HCT116 (cell line): ENCODE data around the gene TMEM176B.

Experiments
- EZH2 ChIP-seq: fragments of 200-600 bp; sonication (generic); IDR thresholded peaks from 2 replicates; pipeline ENCODE4 v1.6.1; 2017; ENCODE audit warnings: antibody characterized with exemption, mixed run types
- EZH2phosphoT487 ChIP-seq: fragments of 200-600 bp; IDR thresholded peaks from 2 replicates; pipeline ENCODE4 v1.6.1; 2018; ENCODE audit warnings: antibody characterized with exemption, borderline replicate concordance
- FOSL1 ChIP-seq: IDR thresholded peaks from 2 replicates; pipeline ENCODE4 v1.6.1; 2012; ENCODE audit warnings: low read depth
- POLR2A ChIP-seq: IDR thresholded peaks from 2 replicates; pipeline ENCODE4 v1.7.0; 2011; ENCODE audit warnings: borderline replicate concordance; ENCODE audit not compliant: insufficient read depth, insufficient read length; ENCODE audit errors: extremely low read depth
- POLR2AphosphoS5 ChIP-seq: IDR thresholded peaks from 2 replicates; pipeline ENCODE4 v1.6.1; 2011; ENCODE audit warnings: mild to moderate bottlenecking, low read depth, low read length, moderate library complexity
- RAD21 ChIP-seq: IDR thresholded peaks from 2 replicates; pipeline ENCODE4 v1.6.1; 2012; ENCODE audit warnings: low read depth, mild to moderate bottlenecking
- SP1 ChIP-seq: IDR thresholded peaks from 2 replicates; pipeline ENCODE4 v1.6.1; 2012; ENCODE audit warnings: low read depth
- SRF ChIP-seq: IDR thresholded peaks from 2 replicates; pipeline ENCODE4 v1.6.1; 2012; ENCODE audit warnings: low read depth
- TCF7L2 ChIP-seq: IDR thresholded peaks from 2 replicates; pipeline ENCODE4 v1.7.0; 2011; ENCODE audit warnings: borderline replicate concordance, inconsistent platforms; ENCODE audit not compliant: insufficient read depth, insufficient read length; ENCODE audit errors: extremely low read depth
- TF ChIP-seq, protein P1 (sequence below): IDR thresholded peaks from 2 replicates; pipeline ENCODE4 v1.6.1; 2012
- TF ChIP-seq, protein P2 (sequence below), 3 experiments: fragments of 200-600 bp in 1 of 3; sonication (generic) in 1 of 3; IDR thresholded peaks in 2 of 3; conservative IDR thresholded peaks in 1 of 3; 2 replicates each; pipeline ENCODE4 v1.5.1; 2012 to 2017; ENCODE audit warnings: low read depth in 2 of 3, low read length in 2 of 3, antibody characterized with exemption in 1 of 3, borderline replicate concordance in 1 of 3, control low read depth in 1 of 3, mild to moderate bottlenecking in 1 of 3, mixed read lengths in 1 of 3, mixed run types in 1 of 3, moderate library complexity in 1 of 3; ENCODE audit not compliant: insufficient read depth in 1 of 3
- TF ChIP-seq, protein P3 (sequence below): IDR thresholded peaks from 2 replicates; pipeline ENCODE4 v1.6.1; 2011; ENCODE audit warnings: mild to moderate bottlenecking, low read length, moderate library complexity; ENCODE audit not compliant: insufficient replicate concordance; ENCODE audit errors: extremely low read depth
- TF ChIP-seq, protein P4 (sequence below): IDR thresholded peaks from 2 replicates; pipeline ENCODE4 v1.6.1; 2012
- TF ChIP-seq, protein P5 (sequence below): IDR thresholded peaks from 2 replicates; pipeline ENCODE4 v1.6.1; 2012; ENCODE audit warnings: low read depth

DNA sequence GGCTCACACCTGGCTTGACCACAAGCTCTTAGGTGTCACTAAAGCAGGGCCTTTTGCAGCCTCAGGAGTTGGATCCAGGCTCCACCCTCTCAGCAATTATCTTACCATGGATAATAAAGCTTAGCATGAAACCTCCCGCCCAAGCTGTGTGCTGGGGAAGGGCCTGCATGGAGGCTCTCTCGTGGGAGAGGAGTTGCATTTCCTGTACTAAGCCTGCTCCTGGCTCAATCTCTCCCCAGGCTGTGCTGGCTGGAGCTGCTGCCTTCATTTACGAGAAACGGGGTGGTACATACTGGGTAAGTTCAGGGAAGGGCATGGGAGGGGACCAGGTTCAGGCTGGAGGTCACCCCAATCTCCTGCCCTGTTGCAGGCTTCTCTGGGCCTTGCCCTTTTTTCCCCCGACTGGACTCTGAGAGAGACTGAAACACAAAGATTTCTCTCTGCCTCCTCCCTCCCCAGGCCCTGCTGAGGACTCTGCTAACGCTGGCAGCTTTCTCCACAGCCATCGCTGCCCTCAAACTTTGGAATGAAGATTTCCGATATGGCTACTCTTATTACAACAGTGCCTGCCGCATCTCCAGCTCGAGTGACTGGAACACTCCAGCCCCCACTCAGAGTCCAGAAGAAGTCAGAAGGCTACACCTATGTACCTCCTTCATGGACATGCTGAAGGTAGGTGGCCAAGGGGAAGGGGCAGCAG, 3.1 kb upstream of the TMEM176B start:
- TF ChIP-seq, protein P1, sequence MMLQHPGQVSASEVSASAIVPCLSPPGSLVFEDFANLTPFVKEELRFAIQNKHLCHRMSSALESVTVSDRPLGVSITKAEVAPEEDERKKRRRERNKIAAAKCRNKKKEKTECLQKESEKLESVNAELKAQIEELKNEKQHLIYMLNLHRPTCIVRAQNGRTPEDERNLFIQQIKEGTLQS: no peak
- TF ChIP-seq FOSL1 (no peak), POLR2A (no peak), RAD21 (no peak), EZH2phosphoT487 (no peak), EZH2 (no peak), POLR2AphosphoS5 (no peak), TCF7L2 (no peak), SP1 (no peak), SRF (no peak)
- TF ChIP-seq, protein P2, sequence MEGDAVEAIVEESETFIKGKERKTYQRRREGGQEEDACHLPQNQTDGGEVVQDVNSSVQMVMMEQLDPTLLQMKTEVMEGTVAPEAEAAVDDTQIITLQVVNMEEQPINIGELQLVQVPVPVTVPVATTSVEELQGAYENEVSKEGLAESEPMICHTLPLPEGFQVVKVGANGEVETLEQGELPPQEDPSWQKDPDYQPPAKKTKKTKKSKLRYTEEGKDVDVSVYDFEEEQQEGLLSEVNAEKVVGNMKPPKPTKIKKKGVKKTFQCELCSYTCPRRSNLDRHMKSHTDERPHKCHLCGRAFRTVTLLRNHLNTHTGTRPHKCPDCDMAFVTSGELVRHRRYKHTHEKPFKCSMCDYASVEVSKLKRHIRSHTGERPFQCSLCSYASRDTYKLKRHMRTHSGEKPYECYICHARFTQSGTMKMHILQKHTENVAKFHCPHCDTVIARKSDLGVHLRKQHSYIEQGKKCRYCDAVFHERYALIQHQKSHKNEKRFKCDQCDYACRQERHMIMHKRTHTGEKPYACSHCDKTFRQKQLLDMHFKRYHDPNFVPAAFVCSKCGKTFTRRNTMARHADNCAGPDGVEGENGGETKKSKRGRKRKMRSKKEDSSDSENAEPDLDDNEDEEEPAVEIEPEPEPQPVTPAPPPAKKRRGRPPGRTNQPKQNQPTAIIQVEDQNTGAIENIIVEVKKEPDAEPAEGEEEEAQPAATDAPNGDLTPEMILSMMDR (IDR thresholded peaks at IDR 0.05 in 2 of 3, conservative IDR thresholded peaks at IDR 0.05 in 1 of 3; ENCODE audit: borderline replicate concordance in 1 of 3, insufficient read depth in 1 of 3, low read depth in 2 of 3, low read length in 2 of 3): no peak
- TF ChIP-seq, protein P3, sequence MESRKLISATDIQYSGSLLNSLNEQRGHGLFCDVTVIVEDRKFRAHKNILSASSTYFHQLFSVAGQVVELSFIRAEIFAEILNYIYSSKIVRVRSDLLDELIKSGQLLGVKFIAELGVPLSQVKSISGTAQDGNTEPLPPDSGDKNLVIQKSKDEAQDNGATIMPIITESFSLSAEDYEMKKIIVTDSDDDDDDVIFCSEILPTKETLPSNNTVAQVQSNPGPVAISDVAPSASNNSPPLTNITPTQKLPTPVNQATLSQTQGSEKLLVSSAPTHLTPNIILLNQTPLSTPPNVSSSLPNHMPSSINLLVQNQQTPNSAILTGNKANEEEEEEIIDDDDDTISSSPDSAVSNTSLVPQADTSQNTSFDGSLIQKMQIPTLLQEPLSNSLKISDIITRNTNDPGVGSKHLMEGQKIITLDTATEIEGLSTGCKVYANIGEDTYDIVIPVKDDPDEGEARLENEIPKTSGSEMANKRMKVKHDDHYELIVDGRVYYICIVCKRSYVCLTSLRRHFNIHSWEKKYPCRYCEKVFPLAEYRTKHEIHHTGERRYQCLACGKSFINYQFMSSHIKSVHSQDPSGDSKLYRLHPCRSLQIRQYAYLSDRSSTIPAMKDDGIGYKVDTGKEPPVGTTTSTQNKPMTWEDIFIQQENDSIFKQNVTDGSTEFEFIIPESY: no peak
- TF ChIP-seq, protein P4, sequence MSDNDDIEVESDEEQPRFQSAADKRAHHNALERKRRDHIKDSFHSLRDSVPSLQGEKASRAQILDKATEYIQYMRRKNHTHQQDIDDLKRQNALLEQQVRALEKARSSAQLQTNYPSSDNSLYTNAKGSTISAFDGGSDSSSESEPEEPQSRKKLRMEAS: no peak
- TF ChIP-seq, protein P5, sequence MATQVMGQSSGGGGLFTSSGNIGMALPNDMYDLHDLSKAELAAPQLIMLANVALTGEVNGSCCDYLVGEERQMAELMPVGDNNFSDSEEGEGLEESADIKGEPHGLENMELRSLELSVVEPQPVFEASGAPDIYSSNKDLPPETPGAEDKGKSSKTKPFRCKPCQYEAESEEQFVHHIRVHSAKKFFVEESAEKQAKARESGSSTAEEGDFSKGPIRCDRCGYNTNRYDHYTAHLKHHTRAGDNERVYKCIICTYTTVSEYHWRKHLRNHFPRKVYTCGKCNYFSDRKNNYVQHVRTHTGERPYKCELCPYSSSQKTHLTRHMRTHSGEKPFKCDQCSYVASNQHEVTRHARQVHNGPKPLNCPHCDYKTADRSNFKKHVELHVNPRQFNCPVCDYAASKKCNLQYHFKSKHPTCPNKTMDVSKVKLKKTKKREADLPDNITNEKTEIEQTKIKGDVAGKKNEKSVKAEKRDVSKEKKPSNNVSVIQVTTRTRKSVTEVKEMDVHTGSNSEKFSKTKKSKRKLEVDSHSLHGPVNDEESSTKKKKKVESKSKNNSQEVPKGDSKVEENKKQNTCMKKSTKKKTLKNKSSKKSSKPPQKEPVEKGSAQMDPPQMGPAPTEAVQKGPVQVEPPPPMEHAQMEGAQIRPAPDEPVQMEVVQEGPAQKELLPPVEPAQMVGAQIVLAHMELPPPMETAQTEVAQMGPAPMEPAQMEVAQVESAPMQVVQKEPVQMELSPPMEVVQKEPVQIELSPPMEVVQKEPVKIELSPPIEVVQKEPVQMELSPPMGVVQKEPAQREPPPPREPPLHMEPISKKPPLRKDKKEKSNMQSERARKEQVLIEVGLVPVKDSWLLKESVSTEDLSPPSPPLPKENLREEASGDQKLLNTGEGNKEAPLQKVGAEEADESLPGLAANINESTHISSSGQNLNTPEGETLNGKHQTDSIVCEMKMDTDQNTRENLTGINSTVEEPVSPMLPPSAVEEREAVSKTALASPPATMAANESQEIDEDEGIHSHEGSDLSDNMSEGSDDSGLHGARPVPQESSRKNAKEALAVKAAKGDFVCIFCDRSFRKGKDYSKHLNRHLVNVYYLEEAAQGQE: no peak
